ENCODE measurements around the gene CD99. TPM values are rescaled to one million over a fixed set of nuclear protein-coding genes. Genes with fewer than 3 reads are reported as not detected.
"Not testable (repeated sequence)": the region's sequence is repeated elsewhere in the genome, so short reads cannot be mapped to it uniquely, and the experiment has no call there.

The CD99 gene
- total RNA-seq, 2 experiments from 2014 or later: 255 to 256 TPM

DNA sequence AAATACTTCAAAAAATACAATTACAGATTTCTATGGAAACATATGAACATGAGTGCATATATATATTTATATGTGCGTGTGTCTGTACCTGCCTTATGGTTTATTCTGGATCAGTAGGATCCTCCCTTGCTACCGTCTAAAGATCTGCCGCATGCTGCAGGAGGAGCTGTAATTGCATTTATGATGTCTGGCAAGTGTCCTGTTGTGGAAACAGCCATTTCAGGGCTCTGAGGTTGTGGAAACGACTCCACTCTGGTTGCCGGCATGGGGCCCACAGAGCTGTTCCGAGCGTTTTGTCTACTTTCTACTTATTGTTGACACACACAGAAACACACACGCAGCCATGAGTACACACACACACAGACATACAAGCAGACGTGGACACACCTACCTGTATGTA, 21.3 kb downstream of the CD99 start:
- H3K27me3 Mint-ChIP-seq: no peaks in the 10 kb centered on the region
- DNase-seq (no peak), ATAC-seq (ENCODE audit: low read depth) (no peak)
- peaks cover 63% of the 10 kb centered on the region for H3K4me1 Mint-ChIP-seq
- peaks cover 35% of the 10 kb centered on the region for H3K36me3 Mint-ChIP-seq
- H3K9me3 Mint-ChIP-seq: no peaks in the 10 kb centered on the region
- POLR2A ChIA-PET: no interaction called here
- H3K27ac Mint-ChIP-seq: no peak overlapping the region
- no peak overlapping the region for H3K4me3 Mint-ChIP-seq

DNA sequence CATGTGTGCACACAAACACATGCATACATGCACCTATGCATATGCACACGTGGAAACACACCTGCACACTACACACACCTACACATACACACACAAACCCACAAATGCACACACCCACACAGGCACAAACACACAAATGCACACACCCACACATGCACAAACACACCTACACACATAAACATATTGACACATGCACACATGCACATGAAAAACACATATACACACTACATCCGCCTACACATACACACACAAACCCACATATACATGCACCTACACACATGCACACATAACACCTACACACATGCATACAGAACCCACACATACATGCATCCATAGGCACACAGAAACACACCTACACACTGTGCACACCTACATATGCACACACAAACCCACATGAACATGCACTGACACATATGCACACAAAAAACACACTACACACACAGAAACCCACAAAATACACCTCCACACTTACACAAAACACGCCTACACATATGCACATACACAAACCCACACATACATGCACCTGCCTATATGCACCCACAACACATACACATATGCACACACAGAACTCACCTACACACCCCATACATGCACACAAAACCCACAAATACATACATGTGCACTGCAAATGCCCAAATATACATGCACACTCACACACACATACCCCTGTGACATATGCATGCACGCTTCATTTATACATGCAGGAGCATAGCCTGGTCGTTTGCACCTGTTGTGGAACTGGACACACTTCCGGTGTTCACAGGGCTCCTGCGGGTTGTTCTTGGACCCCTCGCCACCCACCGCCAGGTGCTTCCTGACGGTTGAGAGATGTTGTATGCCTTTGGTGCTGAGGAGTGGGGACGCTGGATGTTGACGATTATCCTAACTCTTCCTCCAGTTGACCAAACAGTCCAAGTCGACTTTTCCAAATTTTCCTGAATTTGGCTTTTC, 22.1 kb downstream of the CD99 start:
- no peak overlapping the region for H3K27ac Mint-ChIP-seq
- H3K27me3 Mint-ChIP-seq: no peaks in the 10 kb centered on the region
- ATAC-seq (ENCODE audit: low read depth) (no peak), DNase-seq (no peak)
- H3K4me3 Mint-ChIP-seq: no peak overlapping the region
- no peaks in the 10 kb centered on the region for H3K9me3 Mint-ChIP-seq
- POLR2A ChIA-PET: no interaction called here
- peaks cover 43% of the 10 kb centered on the region for H3K36me3 Mint-ChIP-seq
- peaks cover 58% of the 10 kb centered on the region for H3K4me1 Mint-ChIP-seq

- POLR2A ChIA-PET: no interaction called here
- ATAC-seq (ENCODE audit: low read depth) (peak; percentile 23), DNase-seq (no peak)
- Mint-ChIP-seq H3K9me3 (peaks cover 1% of the 10 kb centered on the region), H3K36me3 (peaks cover 49% of the 10 kb centered on the region), H3K4me1 (peaks cover 44% of the 10 kb centered on the region), H3K27ac (no peak overlapping the region), H3K27me3 (no peaks in the 10 kb centered on the region), H3K4me3 (no peak overlapping the region)
These were observed 23.5 kb downstream of the CD99 start for GRCh38 chrX:2714551-2714950.

DNA sequence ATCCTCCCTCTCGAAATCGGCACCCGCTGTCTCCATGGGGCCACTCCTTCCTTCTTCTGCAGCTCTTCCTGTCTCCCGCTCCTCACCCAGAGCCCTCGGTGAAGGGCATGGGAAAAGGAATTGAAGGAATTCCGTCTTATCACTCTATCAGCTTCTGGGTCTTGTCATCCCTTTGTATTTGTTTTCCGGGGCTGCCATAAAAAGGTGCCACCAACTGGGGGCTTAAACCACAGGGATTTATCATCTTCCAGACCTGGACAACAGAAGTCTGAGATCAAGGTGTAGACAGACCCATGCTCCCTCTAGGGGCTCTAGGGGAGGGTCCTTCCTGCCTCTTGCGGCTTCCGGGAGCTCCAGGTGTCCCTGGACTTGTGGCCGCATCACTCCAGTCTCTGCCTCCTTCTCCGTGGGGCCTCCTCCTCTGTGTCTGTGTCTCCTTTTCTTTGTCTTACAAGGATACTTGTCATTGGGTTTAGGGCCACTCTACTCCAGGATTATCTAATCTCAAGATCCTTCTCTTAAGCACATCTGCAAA, 24.0 kb downstream of the CD99 start:
- ATAC-seq (ENCODE audit: low read depth) (no peak), DNase-seq (no peak)
- H3K4me3 Mint-ChIP-seq: no peak overlapping the region
- H3K36me3 Mint-ChIP-seq: peaks cover 55% of the 10 kb centered on the region
- peaks cover 1% of the 10 kb centered on the region for H3K9me3 Mint-ChIP-seq
- no peak overlapping the region for H3K27ac Mint-ChIP-seq
- H3K27me3 Mint-ChIP-seq: no peaks in the 10 kb centered on the region
- POLR2A ChIA-PET: no interaction called here
- peaks cover 38% of the 10 kb centered on the region for H3K4me1 Mint-ChIP-seq

DNA sequence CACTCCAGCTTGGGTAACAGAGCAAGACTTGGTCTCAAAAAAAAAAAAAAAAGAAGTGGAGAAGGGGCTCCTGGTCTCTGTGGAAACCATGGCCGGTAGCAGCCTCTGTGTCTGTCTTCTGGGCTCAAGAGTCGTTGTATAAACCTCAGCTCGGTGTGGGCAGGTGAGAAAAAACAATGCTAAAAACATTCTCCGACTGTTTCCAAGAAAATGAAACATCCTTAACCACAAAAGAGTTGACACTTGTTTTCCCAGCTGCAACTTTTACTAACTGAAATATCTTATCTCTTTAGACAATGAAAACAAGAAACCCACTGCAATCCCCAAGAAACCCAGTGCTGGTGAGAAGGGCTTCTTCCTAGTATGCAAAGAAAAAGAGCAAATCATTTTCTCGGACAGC, 26.2 kb downstream of the CD99 start:
- Mint-ChIP-seq H3K4me1 (peaks cover 30% of the 10 kb centered on the region), H3K9me3 (peaks cover 1% of the 10 kb centered on the region), H3K27me3 (no peaks in the 10 kb centered on the region), H3K27ac (peak overlapping the region; percentile 32), H3K36me3 (peaks cover 55% of the 10 kb centered on the region), H3K4me3 (no peak overlapping the region)
- POLR2A ChIA-PET: no interaction called here
- ATAC-seq (ENCODE audit: low read depth): no peak
- DNase-seq: no peak

- Mint-ChIP-seq H3K36me3 (peaks cover 65% of the 10 kb centered on the region), H3K4me3 (no peak overlapping the region), H3K27ac (no peak overlapping the region), H3K9me3 (peaks cover 1% of the 10 kb centered on the region), H3K27me3 (no peaks in the 10 kb centered on the region), H3K4me1 (peaks cover 28% of the 10 kb centered on the region)
- POLR2A ChIA-PET: no interaction called here
- ATAC-seq (ENCODE audit: low read depth) (no peak), DNase-seq (no peak)
These were observed 27.7 kb downstream of the CD99 start for GRCh38 chrX:2718821-2719220.

GRCh38 chrX:2719774-2720447, 28.8 kb downstream of the CD99 start:
- H3K36me3 Mint-ChIP-seq: peaks cover 62% of the 10 kb centered on the region
- no peak for ATAC-seq (ENCODE audit: low read depth)

DNA sequence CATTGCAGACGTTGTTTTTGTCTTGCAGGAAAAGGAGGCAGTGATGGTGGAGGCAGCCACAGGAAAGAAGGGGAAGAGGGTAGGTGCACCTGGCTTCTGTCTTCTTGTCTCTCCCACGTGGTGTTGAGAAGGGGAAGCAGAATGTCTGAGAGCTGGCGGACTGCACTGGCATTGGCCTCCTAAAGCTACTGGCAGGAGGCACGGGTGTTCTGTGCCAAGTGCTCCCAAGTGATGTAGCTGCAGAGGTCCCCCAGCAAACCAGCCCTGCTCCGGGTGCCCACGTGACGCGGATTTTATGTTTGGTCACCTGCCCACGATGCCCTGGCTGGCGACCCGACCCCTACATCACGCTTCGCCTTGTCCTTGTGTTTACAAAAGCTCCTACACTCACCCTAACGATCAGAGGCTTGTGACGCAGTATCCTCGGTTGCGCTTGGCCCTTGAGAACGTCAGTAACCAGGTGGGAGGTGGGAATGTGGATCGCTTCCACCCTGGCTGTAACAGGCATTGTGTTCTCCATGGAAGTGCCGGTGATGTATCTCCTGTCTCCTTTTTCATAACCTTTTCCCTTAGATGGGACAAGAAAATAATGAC, 32.3 kb downstream of the CD99 start:
- H3K27me3 Mint-ChIP-seq: no peaks in the 10 kb centered on the region
- peaks cover 56% of the 10 kb centered on the region for H3K36me3 Mint-ChIP-seq
- no peaks in the 10 kb centered on the region for H3K4me1 Mint-ChIP-seq
- DNase-seq (no peak), ATAC-seq (ENCODE audit: low read depth) (no peak)
- H3K27ac Mint-ChIP-seq: no peak overlapping the region
- POLR2A ChIA-PET: no interaction called here
- H3K4me3 Mint-ChIP-seq: no peak overlapping the region
- peaks cover 1% of the 10 kb centered on the region for H3K9me3 Mint-ChIP-seq

More at GRCh38 chrX:2719774-2720447, 28.8 kb downstream of the CD99 start:
- no peak overlapping the region for H3K27ac Mint-ChIP-seq
- DNase-seq: no peak
- POLR2A ChIA-PET: no interaction called here
- H3K27me3 Mint-ChIP-seq: no peaks in the 10 kb centered on the region
- H3K4me3 Mint-ChIP-seq: no peak overlapping the region
- peaks cover 19% of the 10 kb centered on the region for H3K4me1 Mint-ChIP-seq
- H3K9me3 Mint-ChIP-seq: peaks cover 1% of the 10 kb centered on the region

DNA sequence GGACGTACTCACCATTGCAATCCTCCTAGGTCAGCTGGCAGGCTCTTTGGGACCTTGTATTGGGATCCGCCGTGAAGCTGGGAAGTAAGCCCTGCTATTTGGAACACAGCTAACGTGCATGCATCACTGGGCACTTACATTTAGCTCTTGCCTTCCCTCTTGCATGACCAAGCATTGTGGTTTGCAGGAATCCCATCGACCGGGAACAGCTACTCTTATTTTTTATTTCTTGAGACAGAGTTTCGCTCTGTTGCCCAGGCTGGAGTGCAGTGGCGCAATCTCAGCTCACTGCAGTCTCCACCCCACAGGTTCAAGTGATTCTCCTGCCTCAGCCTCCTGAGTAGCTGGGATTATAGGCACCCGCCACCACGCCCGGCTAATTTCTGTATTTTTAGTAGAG, 36.2 kb downstream of the CD99 start:
- ATAC-seq (ENCODE audit: low read depth); POLR2A ChIA-PET; H3K27ac Mint-ChIP-seq; H3K9me3 Mint-ChIP-seq; H3K27me3 Mint-ChIP-seq; H3K4me3 Mint-ChIP-seq; H3K4me1 Mint-ChIP-seq; DNase-seq: not testable (repeated sequence)
- peaks cover 59% of the 10 kb centered on the region for H3K36me3 Mint-ChIP-seq

DNA sequence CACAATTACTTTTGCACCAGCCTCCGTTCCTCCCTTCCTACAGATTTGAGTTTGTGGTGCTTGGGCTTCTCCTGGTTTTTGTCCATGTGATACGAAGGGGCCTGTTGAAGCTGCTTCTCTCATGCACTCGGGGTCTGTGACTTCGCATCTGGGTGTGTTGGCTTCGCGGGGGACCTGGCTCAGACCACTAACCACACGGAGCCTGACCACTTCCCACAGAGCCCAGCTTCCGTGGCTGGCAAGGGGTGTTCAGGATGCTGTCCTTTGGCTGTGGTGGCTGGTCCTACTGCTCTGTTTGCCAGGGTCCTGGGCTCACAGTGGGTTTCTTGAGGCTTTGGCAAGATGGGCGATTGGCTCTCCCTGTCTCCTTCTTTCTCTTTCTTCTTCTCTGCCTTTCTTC, 41.0 kb downstream of the CD99 start:
- H3K4me3 Mint-ChIP-seq: no peak overlapping the region
- POLR2A ChIA-PET: no interaction called here
- ATAC-seq (ENCODE audit: low read depth): no peak
- peak; percentile 38 for DNase-seq
- peak overlapping the region; percentile 60 for H3K27ac Mint-ChIP-seq
- H3K27me3 Mint-ChIP-seq: no peaks in the 10 kb centered on the region
- peaks cover 8% of the 10 kb centered on the region for H3K4me1 Mint-ChIP-seq
- H3K9me3 Mint-ChIP-seq: no peaks in the 10 kb centered on the region
- peaks cover 74% of the 10 kb centered on the region for H3K36me3 Mint-ChIP-seq

- POLR2A ChIA-PET: no interaction called here
- Mint-ChIP-seq H3K27me3 (no peaks in the 10 kb centered on the region), H3K4me3 (no peak overlapping the region), H3K36me3 (peaks cover 71% of the 10 kb centered on the region), H3K9me3 (no peaks in the 10 kb centered on the region), H3K27ac (no peak overlapping the region), H3K4me1 (peaks cover 8% of the 10 kb centered on the region)
- no peak for DNase-seq
- ATAC-seq (ENCODE audit: low read depth): no peak
These were observed 41.6 kb downstream of the CD99 start for GRCh38 chrX:2732649-2733048.

- ATAC-seq (ENCODE audit: low read depth) (no peak), DNase-seq (no peak)
- Mint-ChIP-seq H3K27ac (no peak overlapping the region), H3K27me3 (no peaks in the 10 kb centered on the region), H3K36me3 (peaks cover 68% of the 10 kb centered on the region), H3K4me3 (no peak overlapping the region), H3K9me3 (no peaks in the 10 kb centered on the region), H3K4me1 (peaks cover 8% of the 10 kb centered on the region)
- POLR2A ChIA-PET: no interaction called here
These were observed 42.2 kb downstream of the CD99 start for GRCh38 chrX:2733286-2733685.

GRCh38 chrX:2735270-2735669, 44.2 kb downstream of the CD99 start:
- no peak overlapping the region for H3K4me3 Mint-ChIP-seq
- POLR2A ChIA-PET: no interaction called here
- DNase-seq (no peak), ATAC-seq (ENCODE audit: low read depth) (no peak)
- H3K27me3 Mint-ChIP-seq: no peaks in the 10 kb centered on the region
- no peak overlapping the region for H3K27ac Mint-ChIP-seq
- peaks cover 63% of the 10 kb centered on the region for H3K36me3 Mint-ChIP-seq
- H3K4me1 Mint-ChIP-seq: peaks cover 8% of the 10 kb centered on the region
- no peaks in the 10 kb centered on the region for H3K9me3 Mint-ChIP-seq
